GM12875 (cell line): ENCODE measurements around the gene NAALADL2.

Experiments
- H3K4me3 ChIP-seq: one replicate; pipeline ENCODE4 v1.5.1; 2011; ENCODE audit warnings: low read depth, low read length, control low read depth
- TF ChIP-seq, protein P1 (sequence below): IDR thresholded peaks from 2 replicates; pipeline ENCODE4 v1.5.1; 2011; ENCODE audit warnings: low read depth, mild to moderate bottlenecking, control low read depth, inconsistent platforms, low read length, moderate library complexity, borderline replicate concordance; ENCODE audit not compliant: insufficient read depth

NAALADL2 gene

DNA sequence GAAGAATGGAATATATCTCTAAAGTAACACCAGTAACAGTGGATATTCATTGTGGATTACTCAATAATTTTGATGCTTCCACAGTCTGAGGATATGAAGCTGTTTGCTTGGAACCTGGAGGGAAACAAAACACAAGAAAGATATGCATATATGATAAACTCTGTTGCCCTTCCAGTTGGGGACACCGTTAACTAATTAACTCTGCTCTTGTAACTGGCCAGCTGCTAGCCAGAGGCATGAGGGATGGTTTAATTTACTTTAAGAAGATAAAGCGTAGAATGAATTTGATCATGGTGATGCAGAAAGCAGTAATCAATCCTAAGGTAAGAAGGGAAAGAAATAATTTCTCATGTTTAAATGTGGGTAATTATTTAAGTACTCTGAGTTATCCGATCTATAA is 442.6 kb downstream of the NAALADL2 start:
- H3K4me3 ChIP-seq = no peak overlapping the region

DNA sequence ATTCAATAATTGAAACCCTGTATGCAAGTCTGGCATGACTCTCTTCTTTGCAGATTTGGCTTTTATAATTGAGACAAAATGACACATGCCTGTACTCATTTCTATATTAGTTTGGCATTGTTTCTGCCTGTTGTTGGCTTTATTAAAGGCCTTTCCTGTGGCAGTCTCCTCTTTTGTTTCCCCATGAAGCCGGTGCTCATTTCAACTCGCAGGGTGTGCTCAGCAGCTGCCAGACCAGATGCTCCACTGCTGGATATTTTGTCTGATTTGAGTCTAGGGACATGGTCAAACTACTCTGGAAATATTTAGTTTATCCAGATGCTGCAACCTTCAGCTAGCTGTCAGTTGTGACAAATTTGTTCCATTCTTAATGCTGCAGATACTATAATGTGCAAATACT is 445.3 kb downstream of the NAALADL2 start:
- TF ChIP-seq, protein P1, sequence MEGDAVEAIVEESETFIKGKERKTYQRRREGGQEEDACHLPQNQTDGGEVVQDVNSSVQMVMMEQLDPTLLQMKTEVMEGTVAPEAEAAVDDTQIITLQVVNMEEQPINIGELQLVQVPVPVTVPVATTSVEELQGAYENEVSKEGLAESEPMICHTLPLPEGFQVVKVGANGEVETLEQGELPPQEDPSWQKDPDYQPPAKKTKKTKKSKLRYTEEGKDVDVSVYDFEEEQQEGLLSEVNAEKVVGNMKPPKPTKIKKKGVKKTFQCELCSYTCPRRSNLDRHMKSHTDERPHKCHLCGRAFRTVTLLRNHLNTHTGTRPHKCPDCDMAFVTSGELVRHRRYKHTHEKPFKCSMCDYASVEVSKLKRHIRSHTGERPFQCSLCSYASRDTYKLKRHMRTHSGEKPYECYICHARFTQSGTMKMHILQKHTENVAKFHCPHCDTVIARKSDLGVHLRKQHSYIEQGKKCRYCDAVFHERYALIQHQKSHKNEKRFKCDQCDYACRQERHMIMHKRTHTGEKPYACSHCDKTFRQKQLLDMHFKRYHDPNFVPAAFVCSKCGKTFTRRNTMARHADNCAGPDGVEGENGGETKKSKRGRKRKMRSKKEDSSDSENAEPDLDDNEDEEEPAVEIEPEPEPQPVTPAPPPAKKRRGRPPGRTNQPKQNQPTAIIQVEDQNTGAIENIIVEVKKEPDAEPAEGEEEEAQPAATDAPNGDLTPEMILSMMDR = no peak
- H3K4me3 ChIP-seq = no peak overlapping the region

More for the DNA sequence above, 442.6 kb downstream of the NAALADL2 start:
- TF ChIP-seq, protein P1 = no peak

DNA sequence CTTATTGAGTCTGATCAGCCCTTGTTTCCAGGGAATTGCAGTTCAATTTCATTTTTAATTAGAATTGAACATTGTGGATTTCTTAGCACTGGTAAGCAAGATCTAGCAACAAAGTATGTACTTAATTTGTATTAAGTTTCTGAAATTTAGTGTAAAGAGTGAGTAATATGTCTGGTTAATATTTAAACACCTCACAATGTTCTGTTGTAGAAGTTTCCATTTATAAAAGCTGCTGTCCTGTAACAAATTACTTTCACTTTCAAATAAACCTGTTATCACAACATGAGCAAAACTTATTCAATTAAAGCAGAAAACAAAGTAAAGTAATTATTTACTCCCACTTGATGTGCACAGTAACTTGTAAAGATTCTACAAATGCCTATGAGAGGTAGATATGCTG is 448.5 kb downstream of the NAALADL2 start:
- no peak overlapping the region for H3K4me3 ChIP-seq
- TF ChIP-seq, protein P1 = no peak

DNA sequence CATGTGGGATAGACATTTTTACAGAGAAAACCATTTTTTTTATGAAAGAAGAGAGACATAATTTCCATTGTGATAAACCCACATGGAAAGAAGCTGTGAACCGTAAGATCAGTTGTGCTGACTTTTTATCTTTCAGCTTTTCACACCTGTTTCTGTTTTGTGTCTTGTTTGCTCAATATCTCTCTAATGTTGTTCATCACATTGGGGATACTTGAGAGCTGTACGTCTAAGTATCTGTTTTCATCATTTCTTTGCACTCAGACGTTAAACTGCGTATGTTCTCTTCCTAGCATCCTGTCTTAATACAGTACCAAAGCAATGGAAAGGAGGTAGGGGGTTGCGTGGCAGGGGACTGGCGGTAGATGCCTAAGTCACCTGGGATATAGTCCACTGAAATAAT is 449.0 kb downstream of the NAALADL2 start:
- TF ChIP-seq, protein P1 = no peak

DNA sequence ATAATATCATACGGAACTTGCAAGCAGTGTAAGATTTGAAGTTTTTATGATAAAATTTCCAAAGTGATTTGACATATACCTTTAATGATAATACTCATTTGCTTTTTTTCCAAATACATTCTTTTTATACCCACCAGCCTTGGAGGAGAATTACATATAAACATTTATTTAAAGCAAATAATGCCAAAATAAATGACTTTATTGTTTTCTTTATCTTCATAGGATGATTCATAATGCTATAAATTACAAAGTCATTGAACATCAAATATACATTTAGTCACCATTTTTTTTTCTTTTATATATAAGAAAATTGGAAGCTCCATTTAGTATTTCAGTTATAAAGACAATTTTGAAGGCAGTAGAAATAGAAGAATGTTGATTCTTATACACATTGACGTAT is 450.9 kb downstream of the NAALADL2 start:
- TF ChIP-seq, protein P1 = no peak

More for the DNA sequence above, 449.0 kb downstream of the NAALADL2 start:
- H3K4me3 ChIP-seq = no peak overlapping the region

DNA sequence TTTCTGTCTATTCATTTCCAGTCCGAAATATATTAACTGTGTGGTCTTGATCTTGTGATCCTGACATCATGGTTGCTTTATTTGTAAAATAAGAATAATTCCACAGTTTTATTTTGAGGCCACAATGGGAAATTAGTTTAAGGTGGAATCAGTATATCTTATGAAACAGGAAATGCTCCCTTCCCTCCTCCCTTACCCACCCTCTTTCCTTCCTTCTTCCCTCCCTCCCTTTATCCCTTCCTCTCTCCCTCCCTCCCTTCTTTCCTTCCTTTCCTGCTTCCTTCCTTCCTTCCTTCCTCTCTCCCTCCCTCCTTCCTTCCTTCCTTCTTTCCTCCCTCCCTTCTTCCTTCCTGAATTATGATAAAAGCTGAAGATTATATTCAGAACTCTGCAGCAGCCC is 452.3 kb downstream of the NAALADL2 start:
- no peak overlapping the region for H3K4me3 ChIP-seq
- TF ChIP-seq, protein P1 = no peak

More for the DNA sequence above, 450.9 kb downstream of the NAALADL2 start:
- no peak overlapping the region for H3K4me3 ChIP-seq

DNA sequence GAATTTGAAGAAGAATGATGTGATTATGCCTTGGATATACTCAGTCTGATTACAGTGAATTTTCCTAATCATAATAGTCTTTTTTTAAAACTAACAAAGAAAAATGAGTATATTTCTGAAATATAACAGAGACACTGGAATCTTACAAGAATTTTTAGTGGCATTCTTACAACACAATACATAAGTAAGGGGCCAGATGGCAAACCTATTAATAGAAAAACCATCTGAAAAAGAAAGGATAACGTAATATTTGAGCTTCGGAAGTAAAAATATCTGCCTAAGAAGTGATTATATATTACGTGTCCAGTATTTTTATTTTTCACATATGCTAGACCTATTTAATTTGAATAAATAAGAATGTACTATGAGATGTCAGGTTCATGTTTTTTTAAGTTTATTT is 452.8 kb downstream of the NAALADL2 start:
- TF ChIP-seq, protein P1 = no peak
- H3K4me3 ChIP-seq = no peak overlapping the region
